Calu3 (cell line): ENCODE data around the gene PER1. TPM values are rescaled to one million over a fixed set of nuclear protein-coding genes. Genes with fewer than 3 reads are reported as not detected.

Experiments used
- Bru-seq: library from RNA; stranded (reverse); fragments of 400-500 nt; gene quantifications from one replicate; lab custom pipeline; 2021; lab: Mats Ljungman, UMichigan
- BruChase-seq, 2 experiments: library from RNA; stranded (reverse); fragments of 400-500 nt; gene quantifications; one replicate each; lab custom pipeline; 2021; lab: Mats Ljungman, UMichigan
- BruUV-seq: library from RNA; stranded (reverse); fragments of 400-500 nt; replicated peaks from 2 replicates; lab custom pipeline; 2021; lab: Mats Ljungman, UMichigan
- CTCF ChIA-PET: fragments of 300-600 bp; sonication (Branson Sonifier 250); formaldehyde crosslinking; loops from one replicate; lab custom pipeline; 2022; ENCODE audit warnings: antibody characterized with exemption; lab: Charles Lee
- DNase-seq: peaks from one replicate; pipeline ENCODE4 v3.0.0; 2022
- H3K27ac Mint-ChIP-seq: one replicate; pipeline ENCODE4 v1.8.0; 2022; ENCODE audit warnings: mixed read lengths; ENCODE audit not compliant: unreplicated experiment
- H3K27me3 Mint-ChIP-seq: one replicate; pipeline ENCODE4 v1.8.0; 2022; ENCODE audit warnings: mixed read lengths; ENCODE audit not compliant: unreplicated experiment
- H3K36me3 Mint-ChIP-seq: one replicate; pipeline ENCODE4 v1.8.0; 2022; ENCODE audit warnings: mild to moderate bottlenecking, moderate library complexity, mixed read lengths; ENCODE audit not compliant: insufficient read depth, unreplicated experiment
- H3K4me1 Mint-ChIP-seq: one replicate; pipeline ENCODE4 v1.8.0; 2022; ENCODE audit warnings: mild to moderate bottlenecking, low read depth, mixed read lengths; ENCODE audit not compliant: unreplicated experiment
- H3K4me3 Mint-ChIP-seq: one replicate; pipeline ENCODE4 v1.8.0; 2022; ENCODE audit warnings: mild to moderate bottlenecking, low read depth, moderate library complexity, mixed read lengths; ENCODE audit not compliant: unreplicated experiment
- H3K9me3 Mint-ChIP-seq: one replicate; pipeline ENCODE4 v1.8.0; 2022; ENCODE audit warnings: low read depth, mixed read lengths; ENCODE audit not compliant: unreplicated experiment
- CTCF ChIP-seq: fragments of 200-600 bp; IDR thresholded peaks from one replicate; pipeline ENCODE4 v1.8.0; 2022; ENCODE audit warnings: antibody characterized with exemption; ENCODE audit not compliant: unreplicated experiment
- intact Hi-C: fragments of 100-400 bp; cut with micrococcal nuclease; formaldehyde crosslinking; loops from one replicate; pipeline ENCODE4 v1.10.0; 2022; ENCODE audit not compliant: unreplicated experiment
- long read RNA-seq: library from polyadenylated mRNA; stranded (forward); transcript quantifications from one replicate; pipeline ENCODE4 v2.0.0, GENCODE V29; 2022
- total RNA-seq: library from RNA; stranded (reverse); gene quantifications from 2 replicates; pipeline ENCODE4 v1.2.3, GENCODE V29; 2022

The PER1 gene
- total RNA-seq (16.1 and 17.0 TPM in 2 replicates), Bru-seq, nascent RNA (percentile 48 among the genes with signal in this experiment), BruChase-seq, experiment 1, labeled RNA remaining after a 6-hour chase (percentile 51 among the genes with signal in this experiment), BruChase-seq, experiment 2, labeled RNA remaining after a 2-hour chase (percentile 61 among the genes with signal in this experiment)
- long read RNA-seq, partial matches to known transcripts: 2 of 5 reads
- long read RNA-seq, other reads (novel, unspliced or antisense): 3 of 5 reads

DNA sequence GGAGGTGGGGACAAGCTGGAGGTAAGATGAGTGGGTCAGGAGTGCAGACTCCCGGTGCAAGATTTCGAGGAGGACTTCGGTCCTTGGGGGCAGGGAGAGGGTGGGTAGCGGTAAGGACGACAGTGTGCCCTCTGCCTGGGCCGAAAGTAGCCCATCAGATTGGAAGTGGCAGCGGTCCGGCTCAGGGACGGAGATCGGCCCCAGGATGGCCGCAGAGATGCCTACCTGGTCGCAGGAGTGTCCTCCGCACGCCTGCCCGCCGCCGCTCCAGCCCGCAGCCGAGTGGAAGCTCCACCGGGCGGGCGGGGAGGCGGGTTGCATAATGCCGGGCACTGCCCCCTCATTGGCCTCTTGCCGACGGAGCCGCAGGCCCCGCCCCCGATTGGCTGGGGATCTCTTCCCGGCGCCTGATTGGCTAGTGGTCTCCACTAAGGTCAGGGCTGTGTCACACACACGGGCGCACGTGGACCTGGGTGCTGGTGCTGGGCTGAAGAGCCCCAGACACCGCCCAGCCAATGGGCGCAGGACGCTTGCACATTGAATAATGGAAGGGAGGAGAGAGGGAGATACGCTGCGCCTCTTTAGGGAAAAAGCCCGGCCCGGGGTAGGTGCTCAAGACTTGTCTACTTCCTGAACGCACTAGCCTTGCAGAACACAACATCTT, at the start of gene PER1:
PER1 (minus strand) TSS at position 293 of the 664 bp plus-strand sequence. CDS start 1,698 bp downstream, outside the sequence.
- TF ChIP-seq CTCF: no peak
- no TSS peak for BruUV-seq
- Mint-ChIP-seq H3K9me3 (no peaks in the 10 kb centered on the region), H3K4me1 (no peaks in the 10 kb centered on the region), H3K27ac (peak within 1 kb of the TSS; percentile 70), H3K36me3 (peaks cover 11% of the 10 kb centered on the region), H3K27me3 (no peaks in the 10 kb centered on the region), H3K4me3 (peak within 1 kb of the TSS; percentile 71)
- CTCF ChIA-PET: no interaction called here
- intact Hi-C loops: no loop called here
- DNase-seq: peak; percentile 88

GRCh38 chr17:8192070-8192815, 40.0 kb upstream of the PER1 start:
- Mint-ChIP-seq H3K27ac (no peak overlapping the region), H3K9me3 (no peaks in the 10 kb centered on the region), H3K4me1 (no peaks in the 10 kb centered on the region), H3K36me3 (peaks cover 21% of the 10 kb centered on the region), H3K4me3 (no peak overlapping the region), H3K27me3 (no peaks in the 10 kb centered on the region)
- no TSS peak for BruUV-seq
- intact Hi-C loops: no loop called here
- CTCF ChIA-PET: interaction anchor here (1.0 to 1.5 kb wide), 2 partner anchors 30 to 70 kb away, joined by 3 read pairs; no protein-coding TSS in a partner anchor
- peak; percentile 76 for DNase-seq
- TF ChIP-seq CTCF: no peak

GRCh38 chr17:8190506-8190905, 38.3 kb upstream of the PER1 start:
- H3K4me1 Mint-ChIP-seq: no peaks in the 10 kb centered on the region
- CTCF ChIA-PET: interaction anchor here (0.6 to 0.9 kb wide), 5 partner anchors 20 to 72 kb away, joined by 3 to 4 read pairs (median 3); partner anchors contain the start of gene AURKB
- H3K9me3 Mint-ChIP-seq: no peaks in the 10 kb centered on the region
- H3K27ac Mint-ChIP-seq: no peak overlapping the region
- H3K27me3 Mint-ChIP-seq: no peaks in the 10 kb centered on the region
- BruUV-seq: no TSS peak
- H3K36me3 Mint-ChIP-seq: peaks cover 21% of the 10 kb centered on the region
- TF ChIP-seq CTCF: no peak
- H3K4me3 Mint-ChIP-seq: no peak overlapping the region
- DNase-seq: no peak
- intact Hi-C loops: no loop called here

DNA sequence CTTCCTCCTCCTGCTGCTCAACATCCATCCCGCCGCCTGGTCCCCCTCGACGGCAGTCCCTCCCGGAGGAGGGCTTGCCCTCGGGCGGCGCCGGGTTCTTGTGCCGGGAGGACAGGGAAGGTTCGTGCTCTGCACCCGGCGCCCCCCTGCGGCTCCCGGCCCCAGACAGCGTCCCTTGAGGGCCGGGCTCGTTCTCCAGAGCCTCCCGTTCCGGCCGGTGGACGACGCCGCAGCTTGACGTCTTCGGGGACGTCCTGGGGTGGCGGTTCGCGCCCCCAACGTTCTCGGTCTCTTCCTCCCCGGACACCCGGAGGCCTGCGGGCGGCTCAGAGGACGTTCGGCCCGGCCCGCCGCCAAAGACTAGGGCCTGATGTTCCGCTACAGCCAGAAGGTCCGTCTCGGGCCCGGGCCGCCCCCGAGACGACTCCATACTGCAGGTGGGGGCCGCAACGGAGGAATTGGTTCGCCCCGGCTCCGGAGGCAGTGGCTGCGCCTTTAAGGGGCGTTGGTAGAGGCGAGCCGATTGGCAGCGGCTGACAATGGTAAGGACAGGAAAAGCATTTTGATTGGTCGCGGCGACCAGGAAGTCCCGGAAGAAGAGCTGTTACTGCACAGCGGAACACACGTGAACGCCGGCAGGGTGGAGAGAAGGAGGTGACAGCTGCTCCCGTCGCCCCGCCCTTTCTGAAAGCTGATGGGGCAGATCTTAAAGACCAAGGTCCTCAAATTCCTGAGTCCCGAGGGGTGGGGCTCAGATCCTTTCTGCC, 37.7 kb upstream of the PER1 start, which contains the start of gene BORCS6:
BORCS6 (minus strand) TSS at position 470 of the 767 bp plus-strand sequence; CDS start at position 430, 40 bp downstream.
- peak; percentile 90 for DNase-seq
- TSS peak; percentile 51 for BruUV-seq
- Mint-ChIP-seq H3K36me3 (peaks cover 21% of the 10 kb centered on the region), H3K9me3 (no peaks in the 10 kb centered on the region), H3K4me3 (no peak within 1 kb of the TSS), H3K27me3 (no peaks in the 10 kb centered on the region), H3K4me1 (no peaks in the 10 kb centered on the region), H3K27ac (peak within 1 kb of the TSS; percentile 81)
- intact Hi-C loops: loop anchor here (5.0 kb wide), 1 partner anchor 53 kb away; no protein-coding TSS in a partner anchor
- TF ChIP-seq CTCF: no peak
- CTCF ChIA-PET: interaction anchor here (0.6 to 0.9 kb wide), 6 partner anchors 20 to 71 kb away, joined by 3 to 6 read pairs (median 3); partner anchors contain the start of gene AURKB
